ENCODE measurements around the gene ZFP42. TPM values are rescaled to one million over a fixed set of nuclear protein-coding genes. Genes with fewer than 3 reads are reported as not detected.
"Not testable (repeated sequence)": the region's sequence is repeated elsewhere in the genome, so short reads cannot be mapped to it uniquely, and the experiment has no call there.

ZFP42 gene
- total and polyA plus RNA-seq, 2 donors (not counting 1 experiment from before 2014, with no cell fraction given), result not detected

DNA sequence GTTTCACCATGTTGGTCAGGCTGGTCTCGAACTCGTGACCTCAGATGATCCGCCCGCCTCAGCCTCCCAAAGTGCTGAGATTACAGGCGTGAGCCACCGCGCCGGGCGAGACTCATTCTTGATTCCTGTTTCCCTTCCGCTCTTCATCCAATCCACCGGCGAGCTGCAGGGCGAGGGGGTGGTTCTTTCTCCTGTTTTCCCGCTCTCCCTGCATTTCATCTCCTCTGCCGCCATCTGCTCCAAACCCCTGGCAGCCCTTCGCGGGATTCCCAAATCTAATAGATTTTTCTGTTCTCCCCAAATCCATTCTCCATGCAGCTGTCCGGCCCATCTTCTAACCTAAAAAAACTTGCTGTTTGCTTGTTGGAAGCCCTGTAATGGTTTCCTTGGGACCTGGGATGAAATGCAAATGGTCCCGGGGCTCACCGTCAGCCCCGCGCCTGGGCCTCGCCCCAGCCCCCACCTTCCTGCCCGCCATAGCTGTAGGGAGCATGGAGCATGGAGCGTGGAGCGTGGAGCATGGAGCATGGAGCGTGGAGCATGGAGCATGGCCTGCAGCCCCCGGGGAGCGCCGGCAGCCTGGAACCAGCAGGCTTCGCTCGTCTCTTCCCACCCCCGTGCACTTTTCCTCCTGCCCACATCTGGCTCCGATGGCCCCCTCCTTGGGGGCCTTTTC is 1.1 kb downstream of the ZFP42 start:
- H3K4me3 Mint-ChIP-seq, result no peak overlapping the region
- intact Hi-C loops (cut with micrococcal nuclease), result no loop called here
- ChIA-PET POLR2A (no interaction called here), CTCF (no interaction called here)
- H3K27me3 Mint-ChIP-seq, result peaks cover 3% of the 10 kb centered on the region
- Histone ChIP-seq H3K79me2 (ENCODE audit: control insufficient read depth, insufficient read depth, low read length) (no peaks in the 10 kb centered on the region), H4K20me1 (ENCODE audit: control insufficient read depth, insufficient read depth, low read length, poor library complexity, severe bottlenecking) (no peaks in the 10 kb centered on the region), H3K4me3 (ENCODE audit: control extremely low read depth in 1 of 5, extremely low read depth in 1 of 5, insufficient read depth in 1 of 5, low read depth in 2 of 5, low read length in 4 of 5) (no peak overlapping the region), H3K27ac (ENCODE audit: low read length in 2 of 2) (no peak overlapping the region), H3K4me1 (ENCODE audit: control insufficient read depth in 2 of 2, insufficient read depth in 2 of 2, low read length in 2 of 2) (no peaks in the 10 kb centered on the region), H3K9ac (ENCODE audit: low read length) (no peak overlapping the region), H2AFZ (ENCODE audit: insufficient read depth, low read depth, low read length, poor library complexity, severe bottlenecking) (no peak overlapping the region), H3K9me3 (ENCODE audit: control extremely low read depth in 1 of 3, control insufficient read depth in 2 of 3, insufficient read depth in 1 of 3, low read length in 2 of 3) (peaks cover 0 to 39% (median 3%) of the 10 kb centered on the region in 3 donors), H3K27me3 (replicated peaks in 1 of 4; ENCODE audit: control extremely low read depth in 1 of 4, control insufficient read depth in 3 of 4, insufficient read depth in 4 of 4, low read length in 3 of 4) (peaks cover 0 to 3% (median 0%) of the 10 kb centered on the region in 4 experiments), H3K36me3 (replicated peaks in 1 of 2; ENCODE audit: control extremely low read depth in 1 of 2, control insufficient read depth in 1 of 2, extremely low read depth in 1 of 2, insufficient read depth in 2 of 2, low read length in 1 of 2) (no peaks in the 10 kb centered on the region), H3K4me2 (replicated peaks; ENCODE audit: low read depth, low read length, poor library complexity, severe bottlenecking) (no peak overlapping the region)
- no peaks in the 10 kb centered on the region for H3K4me1 Mint-ChIP-seq
- peaks cover 8% of the 10 kb centered on the region for H3K9me3 Mint-ChIP-seq (ENCODE audit: insufficient read depth)
- ATAC-seq (ENCODE audit: low read depth) (no peak), DNase-seq (no peak)
- TF ChIP-seq, protein P1, sequence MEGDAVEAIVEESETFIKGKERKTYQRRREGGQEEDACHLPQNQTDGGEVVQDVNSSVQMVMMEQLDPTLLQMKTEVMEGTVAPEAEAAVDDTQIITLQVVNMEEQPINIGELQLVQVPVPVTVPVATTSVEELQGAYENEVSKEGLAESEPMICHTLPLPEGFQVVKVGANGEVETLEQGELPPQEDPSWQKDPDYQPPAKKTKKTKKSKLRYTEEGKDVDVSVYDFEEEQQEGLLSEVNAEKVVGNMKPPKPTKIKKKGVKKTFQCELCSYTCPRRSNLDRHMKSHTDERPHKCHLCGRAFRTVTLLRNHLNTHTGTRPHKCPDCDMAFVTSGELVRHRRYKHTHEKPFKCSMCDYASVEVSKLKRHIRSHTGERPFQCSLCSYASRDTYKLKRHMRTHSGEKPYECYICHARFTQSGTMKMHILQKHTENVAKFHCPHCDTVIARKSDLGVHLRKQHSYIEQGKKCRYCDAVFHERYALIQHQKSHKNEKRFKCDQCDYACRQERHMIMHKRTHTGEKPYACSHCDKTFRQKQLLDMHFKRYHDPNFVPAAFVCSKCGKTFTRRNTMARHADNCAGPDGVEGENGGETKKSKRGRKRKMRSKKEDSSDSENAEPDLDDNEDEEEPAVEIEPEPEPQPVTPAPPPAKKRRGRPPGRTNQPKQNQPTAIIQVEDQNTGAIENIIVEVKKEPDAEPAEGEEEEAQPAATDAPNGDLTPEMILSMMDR (IDR thresholded peaks at IDR 0.05), result no peak
- no peak for TF ChIP-seq EZH2 (IDR thresholded peaks at IDR 0.05; ENCODE audit: borderline replicate concordance, insufficient read depth, low read depth, low read length, poor library complexity, severe bottlenecking)
- WGBS (ENCODE audit: insufficient coverage), result 15% methylated on average over 30 of the region's 34 CpGs
- H3K27ac Mint-ChIP-seq, result no peak overlapping the region

DNA sequence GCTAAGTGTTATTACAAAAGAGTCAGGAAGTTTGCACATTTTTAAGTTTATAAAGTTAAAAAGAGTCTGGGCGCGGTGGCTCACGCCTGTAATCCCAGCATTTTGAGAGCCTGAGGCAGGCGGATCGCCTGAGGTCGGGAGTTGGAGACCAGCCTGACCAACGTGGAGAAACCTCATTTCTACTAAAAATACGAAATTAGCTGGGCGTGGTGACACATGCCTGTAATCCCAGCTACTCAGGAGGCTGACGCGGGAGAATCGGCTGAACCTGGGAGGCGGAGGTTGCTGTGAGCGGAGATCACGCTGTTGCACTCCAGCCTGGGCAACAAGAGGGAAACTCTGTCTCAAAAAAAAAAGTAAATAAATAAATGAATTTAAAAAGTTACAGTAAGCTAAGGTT is 2.4 kb downstream of the ZFP42 start:
- H3K27me3 ChIP-seq (replicated peaks in 1 of 4; ENCODE audit: control extremely low read depth in 1 of 4, control insufficient read depth in 3 of 4, insufficient read depth in 4 of 4, low read length in 3 of 4); H2AFZ ChIP-seq (ENCODE audit: insufficient read depth, low read depth, low read length, poor library complexity, severe bottlenecking); H3K9me3 Mint-ChIP-seq (ENCODE audit: insufficient read depth); CTCF ChIA-PET; H3K27me3 Mint-ChIP-seq; intact Hi-C loops (cut with micrococcal nuclease); H4K20me1 ChIP-seq (ENCODE audit: control insufficient read depth, insufficient read depth, low read length, poor library complexity, severe bottlenecking); H3K4me1 Mint-ChIP-seq; H3K27ac ChIP-seq (ENCODE audit: low read length in 2 of 2); H3K9ac ChIP-seq (ENCODE audit: low read length); DNase-seq; H3K4me2 ChIP-seq (replicated peaks; ENCODE audit: low read depth, low read length, poor library complexity, severe bottlenecking); POLR2A ChIA-PET; H3K4me1 ChIP-seq (ENCODE audit: control insufficient read depth in 2 of 2, insufficient read depth in 2 of 2, low read length in 2 of 2); ATAC-seq (ENCODE audit: low read depth); H3K4me3 Mint-ChIP-seq; H3K79me2 ChIP-seq (ENCODE audit: control insufficient read depth, insufficient read depth, low read length); H3K27ac Mint-ChIP-seq; H3K4me3 ChIP-seq (ENCODE audit: control extremely low read depth in 1 of 5, extremely low read depth in 1 of 5, insufficient read depth in 1 of 5, low read depth in 2 of 5, low read length in 4 of 5); H3K36me3 ChIP-seq (replicated peaks in 1 of 2; ENCODE audit: control extremely low read depth in 1 of 2, control insufficient read depth in 1 of 2, extremely low read depth in 1 of 2, insufficient read depth in 2 of 2, low read length in 1 of 2): not testable (repeated sequence)
- 84% methylated on average over 9 of the region's 15 CpGs for WGBS (ENCODE audit: insufficient coverage)
- peaks cover 0 to 34% (median 3%) of the 10 kb centered on the region in 3 donors for H3K9me3 ChIP-seq (ENCODE audit: control extremely low read depth in 1 of 3, control insufficient read depth in 2 of 3, insufficient read depth in 1 of 3, low read length in 2 of 3)

Data from B cell (primary cell).